Measurements from ENCODE around the gene LAMA5.

Gene LAMA5

DNA sequence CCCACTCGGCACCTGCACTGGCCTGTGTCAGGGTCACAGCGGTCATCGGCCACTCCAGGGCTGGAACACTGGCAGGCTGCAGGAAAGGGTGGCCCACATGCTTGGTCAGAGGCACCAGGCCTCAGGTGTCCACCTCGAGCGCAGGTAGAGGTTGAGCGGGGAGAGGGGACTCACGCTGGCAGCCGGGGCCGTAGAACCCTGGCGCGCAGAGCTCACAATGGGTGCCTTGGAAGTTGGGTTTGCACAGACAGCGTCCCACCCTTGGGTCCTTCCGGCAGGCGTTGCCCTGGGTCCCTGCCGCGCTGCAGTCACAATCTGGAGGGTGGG lies 28.9 kb downstream of the LAMA5 start:
- ATAC-seq (no peak), DNase-seq (ENCODE audit: low spot score in 2 of 2) (no peak)
- no peaks in the 10 kb centered on the region for H3K9me3 Mint-ChIP-seq
- peaks cover 9% of the 10 kb centered on the region for H3K36me3 Mint-ChIP-seq
- no peak overlapping the region for H3K27ac Mint-ChIP-seq
- no peak overlapping the region for H3K4me3 Mint-ChIP-seq
- no peaks in the 10 kb centered on the region for H3K4me1 Mint-ChIP-seq

DNA sequence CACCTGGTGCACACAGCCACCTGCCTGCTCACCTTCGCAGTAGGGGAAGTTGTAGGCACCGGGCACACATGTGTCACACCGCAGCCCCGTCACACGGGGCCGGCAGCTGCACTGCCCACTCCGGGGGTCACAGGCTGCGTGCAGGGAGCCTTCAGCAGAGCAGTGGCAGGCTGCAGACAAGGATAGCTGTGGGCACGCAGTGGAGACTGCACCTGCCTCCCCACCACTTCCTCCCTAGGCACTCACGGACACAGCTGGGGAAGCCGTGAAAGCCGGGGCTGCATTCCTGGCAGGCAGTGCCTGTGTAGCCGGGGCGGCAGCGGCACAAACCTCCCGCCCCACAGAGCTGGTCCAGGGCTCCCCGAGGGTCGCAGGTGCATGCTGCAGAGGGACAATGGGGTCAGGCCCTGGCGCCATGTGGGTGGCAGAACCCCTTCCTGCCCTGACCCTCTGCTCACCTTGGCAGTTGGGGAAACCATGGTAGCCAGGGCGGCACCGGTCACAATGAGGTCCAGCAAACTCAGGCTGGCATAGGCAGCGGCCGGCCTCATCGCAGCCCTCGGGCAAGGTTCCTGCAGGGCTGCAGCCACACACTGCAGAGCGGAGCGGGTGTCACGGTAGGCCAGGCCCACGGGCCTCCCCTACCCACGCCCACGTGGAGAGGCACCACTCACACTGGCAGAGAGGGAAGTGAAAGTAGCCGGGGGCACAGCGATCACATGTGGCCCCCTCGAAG lies 29.4 kb downstream of the LAMA5 start:
- no peaks in the 10 kb centered on the region for H3K4me1 Mint-ChIP-seq
- no peak overlapping the region for H3K27ac Mint-ChIP-seq
- DNase-seq (ENCODE audit: low spot score in 2 of 2) = no peak
- no peak for ATAC-seq
- H3K4me3 Mint-ChIP-seq = no peak overlapping the region
- H3K9me3 Mint-ChIP-seq = no peaks in the 10 kb centered on the region
- H3K36me3 Mint-ChIP-seq = peaks cover 6% of the 10 kb centered on the region

DNA sequence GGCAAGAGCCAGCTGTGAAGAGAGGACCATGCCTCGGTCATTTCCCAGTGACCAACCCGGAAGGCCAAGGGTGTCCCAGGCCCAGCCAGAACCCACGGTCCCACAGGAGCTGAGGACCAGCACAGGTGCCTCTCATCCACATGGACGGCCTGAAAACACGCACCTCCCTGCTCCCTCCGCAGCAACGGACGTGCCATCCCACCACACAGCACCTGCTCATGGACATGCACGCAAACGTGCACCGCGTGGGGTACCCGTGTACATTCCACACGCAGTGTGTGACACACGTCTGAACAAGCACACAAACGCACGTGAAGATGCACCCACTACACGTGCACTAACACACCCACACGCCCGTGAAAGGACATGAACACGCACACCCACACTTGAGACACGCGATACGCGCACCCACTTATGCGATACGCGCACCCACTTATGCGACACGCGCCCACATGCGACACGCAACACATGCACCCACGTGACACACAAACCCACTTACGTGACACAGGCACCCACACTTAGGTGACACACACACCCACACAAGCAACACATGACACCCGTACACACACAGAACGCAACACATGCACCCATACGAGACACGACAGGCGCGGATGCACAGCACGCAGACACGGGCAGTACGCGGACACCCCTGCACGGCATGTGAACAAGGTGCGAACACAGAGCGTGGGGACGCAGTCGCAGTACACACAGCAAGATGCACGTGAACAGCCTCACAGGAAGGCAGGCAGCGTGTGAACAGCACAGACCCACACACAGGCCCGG lies 30.1 kb downstream of the LAMA5 start:
- Mint-ChIP-seq H3K4me3 (no peak overlapping the region), H3K9me3 (no peaks in the 10 kb centered on the region), H3K27ac (no peak overlapping the region), H3K4me1 (no peaks in the 10 kb centered on the region), H3K36me3 (peaks cover 6% of the 10 kb centered on the region)
- DNase-seq (ENCODE audit: low spot score in 2 of 2) = no peak
- no peak for ATAC-seq

DNA sequence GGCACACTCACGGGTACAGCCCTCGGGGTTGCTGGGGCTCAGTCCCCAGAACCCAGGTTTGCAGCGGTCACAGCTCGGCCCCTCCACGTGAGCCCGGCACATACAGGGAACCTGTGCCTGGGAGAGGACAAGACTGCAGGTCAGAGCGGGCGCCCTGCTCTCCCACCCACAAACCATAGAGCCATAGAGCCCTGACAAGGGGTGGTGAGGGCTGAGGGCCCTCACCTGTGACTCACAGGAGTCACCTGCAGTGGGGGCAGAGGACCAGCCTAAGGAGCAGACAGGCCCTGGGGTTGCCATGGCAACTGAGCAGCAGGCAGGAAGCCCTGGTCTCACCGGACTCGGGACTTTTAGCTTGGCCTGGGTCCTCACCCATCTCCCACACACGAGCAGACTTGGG lies 30.8 kb downstream of the LAMA5 start:
- H3K4me3 Mint-ChIP-seq = no peak overlapping the region
- H3K9me3 Mint-ChIP-seq = no peaks in the 10 kb centered on the region
- H3K36me3 Mint-ChIP-seq = peaks cover under 1% of the 10 kb centered on the region
- no peak for DNase-seq (ENCODE audit: low spot score in 2 of 2)
- no peak overlapping the region for H3K27ac Mint-ChIP-seq
- H3K4me1 Mint-ChIP-seq = no peaks in the 10 kb centered on the region
- ATAC-seq = no peak

DNA sequence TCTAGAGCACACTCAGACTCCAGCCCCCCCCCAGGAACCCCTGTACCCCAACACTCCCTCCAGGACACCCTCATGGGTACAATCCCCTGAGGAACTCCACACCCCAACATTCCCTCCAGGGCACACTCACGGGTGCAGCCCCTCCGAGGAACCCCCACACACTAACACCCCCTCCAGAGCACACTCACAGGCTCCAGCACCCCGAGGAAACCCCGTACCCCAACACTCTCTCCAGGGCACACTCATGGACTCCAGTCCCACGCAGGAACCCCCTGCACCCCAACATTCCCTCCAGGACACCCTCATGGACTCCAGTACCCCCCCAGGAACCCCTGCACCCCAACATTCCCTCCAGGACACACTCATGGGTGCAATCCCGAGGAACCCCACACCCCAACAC lies 31.6 kb downstream of the LAMA5 start:
- no peaks in the 10 kb centered on the region for H3K4me1 Mint-ChIP-seq
- ATAC-seq = no peak
- H3K4me3 Mint-ChIP-seq = no peak overlapping the region
- no peaks in the 10 kb centered on the region for H3K36me3 Mint-ChIP-seq
- no peak for DNase-seq (ENCODE audit: low spot score in 2 of 2)
- no peaks in the 10 kb centered on the region for H3K9me3 Mint-ChIP-seq
- no peak overlapping the region for H3K27ac Mint-ChIP-seq

DNA sequence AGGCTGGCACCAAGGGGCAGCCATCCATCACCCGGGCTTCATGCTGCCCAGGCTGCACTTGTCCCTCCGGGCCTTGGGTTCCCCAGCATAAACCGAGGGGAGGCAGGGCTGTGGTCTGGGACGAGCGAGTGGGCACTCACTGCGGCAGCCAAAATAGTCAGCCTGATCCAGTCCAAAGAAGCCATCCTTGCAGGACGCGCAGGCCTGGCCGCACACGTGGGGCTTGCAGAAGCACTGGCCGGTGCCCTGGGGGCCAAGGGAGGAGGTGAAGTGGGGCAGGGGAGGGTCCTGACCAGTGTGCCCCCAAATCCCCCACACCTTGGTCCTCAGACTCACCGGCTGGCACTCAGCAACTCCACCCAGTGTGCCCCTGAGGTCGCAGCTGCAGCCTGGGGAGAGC lies 32.2 kb downstream of the LAMA5 start:
- no peak for DNase-seq (ENCODE audit: low spot score in 2 of 2)
- H3K27ac Mint-ChIP-seq = no peak overlapping the region
- H3K4me1 Mint-ChIP-seq = no peaks in the 10 kb centered on the region

DNA sequence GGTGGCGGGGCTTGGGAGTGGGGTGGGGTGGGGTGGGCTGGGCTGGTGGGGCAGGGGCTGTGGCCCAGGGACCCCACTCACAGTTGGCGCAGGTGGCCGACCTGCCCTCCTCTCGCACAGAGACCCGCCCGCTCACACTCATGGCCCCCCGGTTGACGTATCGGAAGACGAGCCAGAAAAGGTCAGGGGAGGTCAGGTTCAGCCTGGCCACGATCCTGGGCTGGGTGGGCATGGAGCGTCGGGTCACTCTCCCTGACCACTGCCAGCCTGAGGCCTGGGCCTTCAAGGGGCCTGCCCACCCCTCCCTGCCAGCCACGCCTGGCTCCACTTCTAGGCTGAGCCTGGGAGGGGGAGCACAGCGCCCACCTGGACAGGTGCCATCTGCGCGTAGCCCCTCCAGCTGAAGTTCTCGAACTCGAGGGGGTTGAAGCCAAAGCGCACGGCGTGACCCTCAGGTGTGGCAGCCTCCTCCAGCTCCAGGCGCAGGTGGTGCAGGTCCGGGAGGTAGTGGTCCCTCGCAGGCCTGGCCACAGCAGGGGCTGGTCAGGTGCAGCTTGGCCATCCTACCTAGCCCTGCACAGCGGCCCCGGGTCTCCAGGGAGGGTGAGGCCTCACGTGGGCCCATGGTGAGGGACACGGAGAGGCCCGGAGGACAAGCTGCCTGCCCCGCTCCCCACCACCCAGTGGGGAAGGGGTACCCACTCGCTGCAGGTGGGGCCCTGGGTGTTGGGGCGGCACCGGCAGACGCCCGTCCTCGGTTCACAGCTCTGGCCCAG lies 33.1 kb downstream of the LAMA5 start:
- Mint-ChIP-seq H3K27ac (no peak overlapping the region), H3K4me3 (no peak overlapping the region), H3K4me1 (no peaks in the 10 kb centered on the region), H3K36me3 (no peaks in the 10 kb centered on the region), H3K9me3 (no peaks in the 10 kb centered on the region)
- DNase-seq (ENCODE audit: low spot score in 2 of 2) (no peak), ATAC-seq (no peak)

More for the DNA sequence above, 32.2 kb downstream of the LAMA5 start:
- H3K9me3 Mint-ChIP-seq = no peaks in the 10 kb centered on the region
- no peak for ATAC-seq
- no peaks in the 10 kb centered on the region for H3K36me3 Mint-ChIP-seq
- no peak overlapping the region for H3K4me3 Mint-ChIP-seq

DNA sequence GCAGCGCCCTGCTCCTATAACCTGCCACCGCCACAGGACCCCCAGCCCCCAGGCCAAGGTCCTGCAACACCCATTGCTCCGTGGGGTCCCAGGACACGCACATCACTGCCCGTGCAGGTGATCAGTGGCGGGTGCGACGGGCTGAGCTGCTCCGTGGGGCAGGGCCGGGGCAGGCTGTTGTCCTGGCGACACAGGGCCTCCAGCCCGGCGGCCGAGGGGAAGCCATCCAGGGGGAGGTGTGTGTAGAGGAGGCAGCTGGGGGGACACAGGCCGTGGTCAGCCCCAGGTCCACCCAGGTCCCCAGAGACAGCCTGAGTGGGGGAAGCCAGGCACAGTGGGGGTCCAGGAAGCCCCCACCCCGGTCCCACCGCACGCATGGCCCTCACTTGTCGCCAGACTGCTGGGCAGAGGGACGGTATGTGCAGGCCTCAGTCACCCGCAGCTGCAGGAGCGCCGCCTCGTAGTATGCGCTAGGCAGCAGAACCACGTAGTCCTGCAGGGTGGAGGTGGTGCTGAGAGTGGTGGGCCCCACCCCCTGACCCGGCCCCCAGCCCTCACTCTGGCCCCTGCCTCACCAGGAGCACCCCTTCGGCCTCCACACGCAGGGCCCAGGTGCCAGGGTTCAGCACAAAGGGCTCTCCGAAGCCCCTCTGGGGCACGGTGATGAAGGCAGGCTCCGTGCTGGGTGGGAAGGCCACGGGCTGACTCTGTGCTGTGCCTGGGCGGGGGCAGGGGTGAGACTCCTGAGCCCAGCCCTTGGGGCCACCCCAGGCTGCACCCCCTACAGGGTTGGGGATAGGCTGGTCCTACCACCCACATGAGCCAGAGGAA lies 33.9 kb downstream of the LAMA5 start:
- DNase-seq (ENCODE audit: low spot score in 2 of 2) = no peak
- no peaks in the 10 kb centered on the region for H3K4me1 Mint-ChIP-seq
- no peak overlapping the region for H3K27ac Mint-ChIP-seq
- no peak overlapping the region for H3K4me3 Mint-ChIP-seq
- no peaks in the 10 kb centered on the region for H3K9me3 Mint-ChIP-seq
- no peaks in the 10 kb centered on the region for H3K36me3 Mint-ChIP-seq
- ATAC-seq = no peak

DNA sequence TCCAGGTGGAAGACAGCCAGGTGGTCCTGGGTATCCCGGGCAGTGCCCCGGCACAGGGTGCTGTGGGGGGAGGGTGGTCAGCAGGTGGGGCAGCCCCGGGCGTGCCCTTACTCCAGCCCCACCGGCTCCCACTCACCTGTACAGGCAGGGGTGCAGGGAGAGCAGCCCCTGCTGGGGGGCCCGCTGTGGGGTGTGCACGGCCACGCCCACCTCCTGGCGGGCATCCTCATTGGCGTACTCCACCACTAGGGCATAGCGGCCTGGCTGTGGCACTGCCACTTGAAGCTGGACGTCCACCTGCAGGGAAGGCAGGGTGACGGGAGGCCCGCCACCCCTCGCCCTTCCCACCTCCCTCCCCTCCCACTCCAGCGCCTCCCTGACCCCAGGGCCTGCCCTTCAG lies 34.7 kb downstream of the LAMA5 start:
- no peak overlapping the region for H3K4me3 Mint-ChIP-seq
- H3K4me1 Mint-ChIP-seq = no peaks in the 10 kb centered on the region
- DNase-seq (ENCODE audit: low spot score in 2 of 2) (no peak), ATAC-seq (no peak)
- H3K9me3 Mint-ChIP-seq = no peaks in the 10 kb centered on the region
- H3K27ac Mint-ChIP-seq = no peak overlapping the region
- H3K36me3 Mint-ChIP-seq = no peaks in the 10 kb centered on the region

DNA sequence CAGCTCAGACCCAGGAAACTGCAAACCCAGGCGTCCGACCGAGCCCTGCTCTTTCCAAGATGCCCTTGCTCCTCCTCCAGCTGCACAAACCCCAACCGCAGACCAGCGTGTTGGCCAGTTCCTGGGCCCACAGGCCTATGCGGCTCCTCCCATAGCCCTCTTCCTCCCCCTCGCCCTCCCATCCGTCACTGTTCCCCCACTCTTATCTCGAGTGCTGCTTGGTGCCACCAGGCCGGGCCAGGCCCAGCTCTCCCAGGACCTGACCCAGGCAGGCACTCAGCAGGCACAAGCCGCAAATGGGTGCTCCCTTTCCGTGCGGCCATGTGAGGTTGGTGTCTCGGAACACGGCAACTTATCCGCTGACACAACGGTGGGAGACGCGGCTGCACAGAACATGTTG lies 35.8 kb downstream of the LAMA5 start:
- no peak overlapping the region for H3K27ac Mint-ChIP-seq
- no peaks in the 10 kb centered on the region for H3K9me3 Mint-ChIP-seq
- no peaks in the 10 kb centered on the region for H3K4me1 Mint-ChIP-seq
- H3K4me3 Mint-ChIP-seq = no peak overlapping the region
- ATAC-seq (no peak), DNase-seq (ENCODE audit: low spot score in 2 of 2) (no peak)
- H3K36me3 Mint-ChIP-seq = no peaks in the 10 kb centered on the region

DNA sequence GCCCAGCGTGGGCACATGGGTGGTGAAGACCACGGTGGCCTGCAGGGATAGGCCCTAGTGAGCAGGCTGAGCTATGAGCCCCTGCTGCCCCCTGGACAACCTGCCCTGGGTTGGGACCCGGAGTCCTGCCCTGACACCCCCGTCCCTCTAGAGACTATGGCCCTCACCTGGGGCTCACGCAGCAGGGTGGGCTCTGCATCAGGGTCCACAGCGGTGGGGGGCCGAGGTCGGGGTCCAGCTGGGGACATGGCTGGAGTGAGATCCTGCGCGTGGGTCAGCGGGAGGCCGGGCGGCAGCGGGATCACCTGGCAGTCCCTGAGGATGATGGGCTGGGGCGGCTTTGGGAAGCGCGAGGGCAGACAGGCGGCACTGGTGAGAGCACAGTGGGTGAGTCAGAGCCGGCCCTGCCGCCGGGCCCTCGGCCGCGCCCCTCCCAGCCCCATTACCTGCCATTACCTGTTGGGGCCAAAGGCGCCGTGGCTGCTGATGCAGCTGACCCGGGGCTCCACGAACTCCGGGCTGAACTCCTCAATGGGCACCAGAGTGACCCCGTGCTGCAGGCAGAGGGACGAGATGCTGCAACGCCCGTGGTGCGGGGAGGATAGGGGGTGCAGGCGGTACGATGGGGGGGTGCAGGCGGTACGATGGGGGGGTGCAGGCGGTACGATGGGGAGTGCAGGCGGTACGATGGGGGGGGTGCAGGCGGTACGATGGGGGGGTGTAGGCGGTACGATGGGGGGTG lies 36.4 kb downstream of the LAMA5 start:
- Mint-ChIP-seq H3K27ac (no peak overlapping the region), H3K36me3 (no peaks in the 10 kb centered on the region), H3K4me1 (no peaks in the 10 kb centered on the region), H3K9me3 (no peaks in the 10 kb centered on the region), H3K4me3 (no peak overlapping the region)
- DNase-seq (ENCODE audit: low spot score in 2 of 2) (no peak), ATAC-seq (no peak)

DNA sequence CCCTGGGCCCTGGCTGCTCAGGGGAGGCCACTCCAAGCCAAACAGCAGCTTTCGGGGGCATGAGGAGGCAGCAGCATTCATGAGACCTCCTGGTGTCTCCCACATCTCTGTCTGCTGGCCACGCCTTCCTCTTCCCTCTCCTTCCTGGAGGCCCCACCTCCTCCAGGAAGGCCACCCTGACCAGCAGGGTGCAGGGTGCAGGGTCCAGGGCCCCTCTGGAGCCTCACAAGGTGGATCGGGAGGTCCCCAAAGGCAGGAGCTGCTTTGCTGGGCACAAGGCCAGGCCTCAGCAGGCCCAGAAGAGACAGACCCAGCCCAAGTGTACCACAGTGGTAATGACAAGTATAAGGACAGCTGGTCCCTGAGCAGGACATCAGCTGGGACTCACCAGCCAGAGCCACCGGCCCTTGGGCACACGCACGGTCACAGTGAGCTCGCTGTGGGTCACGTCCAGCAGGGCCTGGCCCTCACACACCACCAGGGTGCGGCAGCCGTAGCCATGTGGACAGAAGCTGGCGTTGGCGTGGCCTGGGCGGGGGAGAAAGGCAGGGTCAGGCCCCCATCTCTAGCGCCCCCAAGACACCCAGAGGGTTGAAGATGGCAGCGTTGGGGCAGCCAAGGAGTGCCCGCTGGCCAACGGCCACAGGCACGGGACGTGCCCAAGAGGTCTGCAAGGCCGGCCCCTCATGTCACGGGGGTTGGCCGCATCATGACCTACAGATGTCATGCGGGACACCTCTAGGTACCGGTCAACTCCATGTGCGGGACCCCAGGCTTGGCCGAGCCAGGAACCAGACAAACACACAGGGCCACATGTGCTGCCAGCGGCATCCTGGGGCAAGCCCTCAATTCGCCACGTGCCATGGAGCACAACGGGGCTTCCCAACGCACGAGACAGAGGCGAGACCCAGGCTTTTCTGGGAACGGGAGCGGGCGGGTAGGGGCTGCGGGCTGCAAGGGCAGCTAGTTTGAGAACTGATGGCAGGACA lies 37.4 kb downstream of the LAMA5 start:
- Mint-ChIP-seq H3K9me3 (no peaks in the 10 kb centered on the region), H3K36me3 (no peaks in the 10 kb centered on the region), H3K27ac (no peak overlapping the region), H3K4me3 (no peak overlapping the region), H3K4me1 (no peaks in the 10 kb centered on the region)
- DNase-seq (ENCODE audit: low spot score in 2 of 2) (no peak), ATAC-seq (no peak)

DNA sequence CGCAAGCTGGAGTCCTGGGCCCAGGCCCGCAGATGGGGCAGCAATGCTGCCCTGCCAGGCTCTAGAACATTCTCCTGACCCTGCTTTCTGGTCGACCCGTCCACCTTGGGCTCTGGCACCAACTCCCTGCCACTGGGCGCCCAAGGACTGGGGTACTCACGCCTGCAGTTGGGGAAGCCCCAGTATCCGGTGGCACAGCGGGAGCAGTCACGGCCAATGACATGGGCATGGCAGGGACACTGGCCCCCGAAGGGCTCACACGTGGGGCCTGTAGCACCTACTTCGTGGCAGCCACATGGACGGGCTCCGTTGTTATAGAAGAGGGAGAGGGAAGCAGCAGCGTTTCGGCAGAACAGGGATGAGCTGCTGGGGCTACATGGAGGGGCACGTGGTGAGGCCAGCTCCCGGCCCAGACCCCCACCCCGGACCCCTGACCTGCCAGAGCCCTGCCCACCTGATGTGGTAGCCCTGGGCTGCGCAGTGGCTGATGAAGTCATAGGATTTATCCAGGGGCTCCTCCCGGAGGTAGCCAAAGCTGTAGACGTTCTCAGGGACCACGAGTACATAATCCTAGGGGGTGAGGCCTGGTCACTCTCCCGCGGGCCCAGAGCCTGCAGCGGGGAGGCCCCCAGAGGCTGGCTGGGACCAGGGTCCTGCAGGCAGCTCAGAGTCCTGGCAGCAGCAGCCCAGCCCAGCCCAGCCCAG lies 38.3 kb downstream of the LAMA5 start:
- Mint-ChIP-seq H3K9me3 (no peaks in the 10 kb centered on the region), H3K27ac (no peak overlapping the region), H3K4me1 (no peaks in the 10 kb centered on the region), H3K36me3 (no peaks in the 10 kb centered on the region), H3K4me3 (no peak overlapping the region)
- no peak for ATAC-seq
- DNase-seq (ENCODE audit: low spot score in 2 of 2) = no peak

Data from stimulated activated effector memory CD8-positive, alpha-beta T cell treated with anti-CD3 and anti-CD28 coated beads, Interleukin-12 subunit alpha, Interleukin-12 subunit beta, amount 100 ng/mL, for 72 hours (primary cell).